GM10248 (cell line): Measurements from ENCODE around the gene ANKS4B.

Experiments
- CTCF ChIA-PET: fragments of 300-600 bp; sonication (Branson Sonifier 250); formaldehyde crosslinking; extraction: SDS; loops from one replicate; lab custom pipeline; 2021; ENCODE audit warnings: antibody characterized with exemption; lab: Yijun Ruan, JAX
- POLR2A ChIA-PET: fragments of 350-650 bp; sonication (Branson Sonifier 250); formaldehyde crosslinking; extraction: SDS; loops from one replicate; lab custom pipeline; 2020; ENCODE audit warnings: antibody characterized with exemption; lab: Yijun Ruan, JAX
- DNase-seq: peaks from one replicate; pipeline ENCODE4 v3.0.0; 2012; ENCODE audit errors: extremely low spot score
- TF ChIP-seq, protein P1 (sequence below): IDR thresholded peaks from 2 replicates; pipeline ENCODE4 v1.5.1; 2012; ENCODE audit warnings: mild to moderate bottlenecking, low read depth; ENCODE audit errors: extremely low read depth, missing control alignments, control extremely low read depth

ANKS4B gene

DNA sequence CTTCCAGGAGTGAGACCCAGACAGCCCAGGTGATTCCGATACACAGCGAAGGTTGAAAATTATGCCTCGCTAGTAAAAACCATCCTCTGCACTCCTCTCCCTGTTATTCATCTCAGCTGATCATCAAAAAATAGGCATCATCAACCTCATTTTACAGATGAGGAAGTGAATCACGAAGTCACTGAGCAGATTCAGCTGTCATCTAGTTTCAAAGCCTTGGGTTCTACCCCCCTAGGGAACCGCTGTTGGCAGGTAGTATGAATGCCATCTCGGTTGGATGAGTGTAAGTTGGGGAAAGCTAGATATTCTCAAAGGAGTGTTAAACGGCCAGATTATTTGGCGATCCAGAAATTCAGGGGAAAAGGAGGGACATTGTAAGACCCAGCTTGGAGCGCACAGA lies 42.6 kb downstream of the ANKS4B start:
- POLR2A ChIA-PET = no interaction called here

DNA sequence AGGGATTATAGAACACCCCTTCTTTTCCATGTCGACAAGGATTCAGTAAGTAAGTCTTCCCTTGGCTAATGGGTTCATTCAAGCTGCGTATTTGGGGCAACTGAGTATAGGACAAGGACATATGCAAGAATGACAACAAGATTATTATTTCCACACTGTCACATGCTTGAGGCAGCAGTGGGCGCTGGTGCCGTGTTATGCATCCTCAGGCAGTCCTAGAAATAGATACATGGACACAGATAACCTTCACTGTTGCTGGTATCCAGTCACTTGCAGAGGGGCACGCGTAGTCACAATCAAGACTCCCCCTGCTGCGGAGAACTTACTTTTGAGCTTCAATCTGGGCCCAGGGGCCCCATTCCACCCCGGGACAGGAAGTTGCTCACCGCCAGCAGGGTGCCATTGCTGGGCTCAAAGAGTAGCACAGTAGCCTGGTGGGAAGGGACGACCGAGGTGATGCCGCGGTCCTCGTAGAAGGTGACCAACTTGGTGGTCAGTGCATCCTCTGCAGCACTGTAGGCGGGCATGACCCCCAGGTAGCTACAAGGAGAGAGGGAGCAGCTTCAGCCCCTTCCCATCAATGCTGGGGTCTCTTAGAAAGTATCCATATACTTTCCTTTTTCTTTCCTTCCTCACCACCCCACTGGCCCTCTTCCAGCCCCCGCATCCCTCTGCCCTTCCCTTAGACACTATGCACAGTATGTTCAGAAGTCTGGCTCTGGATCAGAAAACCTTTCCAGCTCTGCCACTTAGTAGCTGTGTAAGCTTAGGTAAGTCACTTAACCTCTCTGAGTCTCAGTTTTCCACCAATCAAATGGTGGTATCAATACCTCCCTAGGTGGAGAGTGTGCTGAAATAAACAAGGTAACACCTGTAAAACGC lies 43.8 kb downstream of the ANKS4B start:
- POLR2A ChIA-PET = no interaction called here
- CTCF ChIA-PET = interaction anchor here (0.8 to 2.7 kb wide), 3 partner anchors 10 to 23 kb away, joined by 3 to 12 read pairs (median 9); no protein-coding TSS in a partner anchor
- no peak for DNase-seq
- TF ChIP-seq, protein P1, sequence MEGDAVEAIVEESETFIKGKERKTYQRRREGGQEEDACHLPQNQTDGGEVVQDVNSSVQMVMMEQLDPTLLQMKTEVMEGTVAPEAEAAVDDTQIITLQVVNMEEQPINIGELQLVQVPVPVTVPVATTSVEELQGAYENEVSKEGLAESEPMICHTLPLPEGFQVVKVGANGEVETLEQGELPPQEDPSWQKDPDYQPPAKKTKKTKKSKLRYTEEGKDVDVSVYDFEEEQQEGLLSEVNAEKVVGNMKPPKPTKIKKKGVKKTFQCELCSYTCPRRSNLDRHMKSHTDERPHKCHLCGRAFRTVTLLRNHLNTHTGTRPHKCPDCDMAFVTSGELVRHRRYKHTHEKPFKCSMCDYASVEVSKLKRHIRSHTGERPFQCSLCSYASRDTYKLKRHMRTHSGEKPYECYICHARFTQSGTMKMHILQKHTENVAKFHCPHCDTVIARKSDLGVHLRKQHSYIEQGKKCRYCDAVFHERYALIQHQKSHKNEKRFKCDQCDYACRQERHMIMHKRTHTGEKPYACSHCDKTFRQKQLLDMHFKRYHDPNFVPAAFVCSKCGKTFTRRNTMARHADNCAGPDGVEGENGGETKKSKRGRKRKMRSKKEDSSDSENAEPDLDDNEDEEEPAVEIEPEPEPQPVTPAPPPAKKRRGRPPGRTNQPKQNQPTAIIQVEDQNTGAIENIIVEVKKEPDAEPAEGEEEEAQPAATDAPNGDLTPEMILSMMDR = no peak

More for the DNA sequence above, 42.6 kb downstream of the ANKS4B start:
- CTCF ChIA-PET = interaction anchor here (1.2 to 2.7 kb wide), 5 partner anchors 9 to 106 kb away, joined by 3 to 12 read pairs (median 6); no protein-coding TSS in a partner anchor
- DNase-seq = no peak
- TF ChIP-seq, protein P1 = no peak

DNA sequence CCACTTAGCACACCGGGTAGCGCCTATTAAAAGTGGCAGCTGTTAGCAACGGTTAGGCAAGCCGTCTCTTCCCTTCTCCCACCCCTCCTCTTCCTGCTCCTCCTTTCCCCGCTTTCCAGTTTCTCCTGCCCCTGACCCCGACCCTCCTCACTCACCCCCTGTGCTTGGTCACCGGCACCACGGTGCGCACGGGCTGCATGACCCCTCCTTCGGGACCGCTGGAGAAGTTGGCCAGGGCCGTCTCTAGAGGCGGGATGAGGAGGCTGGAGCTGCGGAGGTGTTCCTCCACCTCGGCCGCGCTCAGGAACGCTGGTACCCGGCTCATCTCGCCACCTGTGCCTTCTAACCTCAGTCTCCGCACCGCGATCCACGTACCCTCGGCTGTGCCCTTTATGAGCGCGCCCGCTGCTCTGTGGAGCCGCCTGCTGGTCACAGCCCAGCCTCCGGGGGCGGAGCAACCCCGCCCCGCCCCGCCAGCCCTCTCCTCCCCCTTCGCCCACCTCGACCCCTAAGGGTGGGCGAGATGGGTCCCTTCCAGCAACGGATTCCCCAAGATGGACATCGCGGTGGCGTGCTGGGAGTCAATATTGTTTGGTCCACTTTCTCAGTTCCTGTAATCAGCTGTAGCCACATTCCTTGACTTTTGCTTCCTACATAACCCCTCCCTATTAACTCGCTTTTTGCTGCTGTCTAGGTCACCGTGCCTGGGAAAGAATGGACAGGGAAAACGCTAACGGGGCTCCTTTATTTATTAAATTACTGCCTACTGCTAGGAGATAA lies 44.6 kb downstream of the ANKS4B start, which contains the start of gene CRYM:
CRYM (minus strand) TSS at position 364 of the 780 bp plus-strand sequence; CDS start at position 325, 39 bp downstream.
- ChIA-PET POLR2A (no interaction called here), CTCF (interaction anchor here (0.8 to 2.7 kb wide), 3 partner anchors 11 to 23 kb away, joined by 3 to 12 read pairs (median 9); no protein-coding TSS in a partner anchor)
- DNase-seq = peak; percentile 81
- TF ChIP-seq, protein P1 = peak; percentile 76

DNA sequence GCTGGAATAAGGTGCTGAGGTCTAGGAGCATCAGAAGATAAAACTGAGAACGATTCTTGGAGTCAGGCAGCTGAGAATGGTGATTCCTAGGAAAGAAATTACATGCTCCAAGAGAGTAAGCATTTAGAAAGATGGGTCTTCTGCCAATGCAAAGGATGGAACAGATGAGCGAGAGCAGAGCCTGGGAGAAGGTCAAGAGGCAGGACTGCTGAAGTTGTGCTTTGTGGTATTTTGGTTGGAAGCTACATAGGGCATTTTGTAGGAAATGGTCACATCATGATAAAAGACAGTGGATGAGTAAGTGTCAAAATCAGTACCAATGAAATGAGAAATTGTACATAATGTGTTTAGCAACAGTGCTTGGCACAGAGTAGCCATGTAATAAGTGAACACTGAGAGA lies 46.0 kb downstream of the ANKS4B start:
- TF ChIP-seq, protein P1 = no peak
- POLR2A ChIA-PET = no interaction called here
- DNase-seq = no peak
- CTCF ChIA-PET = interaction anchor here (0.7 to 1.5 kb wide), 3 partner anchors 83 to 195 kb away, joined by 3 to 6 read pairs (median 4); no protein-coding TSS in a partner anchor

DNA sequence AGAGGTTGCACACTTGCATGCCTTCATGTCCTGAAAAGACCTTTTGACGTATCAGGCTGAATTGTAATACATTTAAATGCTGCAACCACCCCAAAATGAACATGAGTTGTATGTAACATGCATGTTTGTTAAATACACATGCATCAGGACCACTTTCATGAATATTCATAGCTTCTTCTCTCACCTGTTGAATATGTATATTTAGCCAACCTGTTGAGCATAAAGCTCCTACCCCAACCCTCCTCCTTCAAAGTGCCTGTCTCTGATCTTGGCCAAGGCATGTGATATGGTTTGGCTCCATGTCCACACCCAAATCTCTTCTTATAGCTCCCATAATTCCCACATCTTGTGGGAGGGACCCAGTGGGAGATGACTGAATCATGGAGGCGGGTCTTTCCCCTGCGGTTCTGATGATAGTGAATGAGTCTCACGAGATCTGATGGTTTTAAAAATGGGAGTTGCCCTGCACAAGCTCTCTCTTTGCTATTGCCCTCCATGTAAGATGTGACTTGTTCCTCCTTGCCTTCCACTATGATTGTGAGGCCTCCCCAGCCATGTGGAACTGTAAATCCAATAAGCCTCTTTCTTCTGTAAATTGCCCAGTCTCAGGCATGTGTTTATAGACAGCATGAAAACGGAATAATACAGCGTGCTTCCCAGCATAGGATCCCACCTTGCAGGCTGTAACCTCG lies 48.3 kb downstream of the ANKS4B start:
- TF ChIP-seq, protein P1 = no peak
- ChIA-PET CTCF (interaction anchor here (1.5 kb wide), 1 partner anchor 19 kb away, joined by 4 read pairs; no protein-coding TSS in a partner anchor), POLR2A (no interaction called here)
- DNase-seq = no peak
